Ovary (tissue), 9 donors: ENCODE results near the gene DCN. TPM values are rescaled to one million over a fixed set of nuclear protein-coding genes. Genes with fewer than 3 reads are reported as not detected.

Experiments
- DNase-seq, 5 donors: peaks; one replicate each; pipeline ENCODE4 v3.0.0-alpha.2; 2019 to 2020
- H3K27ac ChIP-seq, 2 donors: fragments of 200-600 bp; one replicate each; pipeline versions ENCODE4 v1.5.1 to v1.8.0; 2019 to 2022
- H3K27me3 ChIP-seq: fragments of 200-600 bp; one replicate; pipeline ENCODE4 v1.8.0; 2022
- H3K36me3 ChIP-seq: fragments of 200-600 bp; sonication (generic); one replicate; pipeline ENCODE4 v1.5.1; 2019
- H3K4me1 ChIP-seq: one replicate; pipeline ENCODE4 v1.8.1; 2013; ENCODE audit warnings: mild to moderate bottlenecking, moderate library complexity; ENCODE audit not compliant: insufficient read depth
- H3K4me3 ChIP-seq: fragments of 200-600 bp; sonication (generic); one replicate; pipeline ENCODE4 v1.5.1; 2017
- H3K9me3 ChIP-seq, 2 donors: fragments of 200-600 bp in 1 of 2; sonication (generic) in 1 of 2; one replicate each; pipeline versions ENCODE4 v1.5.1 to v1.8.1; 2013 to 2019; ENCODE audit warnings: mild to moderate bottlenecking in 1 of 2, moderate library complexity in 1 of 2
- CTCF ChIP-seq, 3 donors: fragments of 450-650 bp in 2 of 3; fragments of 200-600 bp in 1 of 3; IDR thresholded peaks; one replicate each; pipeline versions ENCODE4 v1.5.1 to v1.8.0; 2016 to 2022; ENCODE audit warnings: antibody characterized with exemption in 3 of 3, mild to moderate bottlenecking in 1 of 3
- EP300 ChIP-seq: sonication (generic); formaldehyde crosslinking; IDR thresholded peaks from one replicate; pipeline ENCODE4 v1.6.1; 2017; ENCODE audit warnings: antibody characterized with exemption
- POLR2A ChIP-seq: fragments of 450-650 bp; IDR thresholded peaks from one replicate; pipeline ENCODE4 v1.6.1; 2017; ENCODE audit warnings: antibody characterized with exemption, mild to moderate bottlenecking, moderate library complexity
- WGBS, 3 donors: extraction: QIAGEN DNeasy Blood & Tissue Kit in 1 of 3; methylation state at CpG; one replicate each; pipeline versions ENCODE4 v1.1.5 to v1.1.7; 2013 to 2017; 5-methylcytosine and 5-hydroxymethylcytosine counted together
- intact Hi-C, 4 donors: fragments of 100-400 bp; cut with DNase I; formaldehyde crosslinking; loops; one replicate each; pipeline versions ENCODE4 v1.11.0 to v1.15.1; 2022 to 2023
- polyA plus RNA-seq, 2 donors: library from polyadenylated mRNA; stranded (reverse); fragments of 200-250 nt in 1 of 2; fragments of 350-450 nt in 1 of 2; fragmentation: Illumina TruSeq in 1 of 2; extraction: RNeasy Lipid Tissue Mini Kit (QIAGEN cat#74804) in 1 of 2; gene quantifications; one replicate each; pipeline ENCODE4 v1.2.3, GENCODE V29; 2013 to 2014
- total RNA-seq, 7 donors: library from RNA; depleted of rRNA in 2 of 7; stranded (reverse); fragments of >200 nt in 2 of 7; fragmentation: NEBNext Ultra II Directional in 3 of 7; extraction: Animal tissue kit (Norgen Biotek cat#: 25700) in 3 of 7; gene quantifications; one replicate each; pipeline versions ENCODE4 v1.1.0 to v1.2.4, GENCODE V29; 2016 to 2023
- donor health status: DM: no; HTN: no; CAD: no; lungs with moderate emphysema.
- donor health status: DM: no; HTN: no; CAD: no.
- donor health status: Bipolar disorder and iron deficiency.
- donor health status: DM: yes; HTN: yes; CAD: no.
- donor health status: DM: no; HTN: no; CAD: no.
- donor health status: DM: yes; HTN: yes; CAD: no.

The DCN gene
- total and polyA plus RNA-seq, 9 donors: 1,911 to 5,778 (median 2,871) TPM

DNA sequence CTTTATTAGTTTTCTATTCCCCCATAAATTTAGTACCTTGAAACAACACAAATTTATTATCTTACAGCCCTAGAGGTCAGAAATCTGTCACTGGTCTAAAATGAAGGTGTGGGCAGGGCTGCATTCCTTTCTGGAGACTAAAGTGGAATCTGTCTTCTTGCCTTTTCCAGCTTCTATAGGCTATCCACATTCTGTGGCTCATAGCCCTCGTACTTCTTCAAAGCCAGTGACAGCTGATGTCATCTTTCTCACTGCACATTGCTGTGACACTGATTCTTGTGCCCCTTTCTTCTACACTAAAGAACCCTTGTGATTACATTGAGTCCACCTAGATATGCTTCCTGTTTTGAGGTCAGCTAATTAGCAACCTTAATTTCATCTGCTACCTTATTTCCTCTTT is 23.2 kb upstream of the DCN start:
- no peaks in the 10 kb centered on the region for H3K27me3 ChIP-seq
- no peaks in the 10 kb centered on the region for H3K4me1 ChIP-seq
- H3K4me3 ChIP-seq: no peak overlapping the region
- no peak overlapping the region for H3K27ac ChIP-seq
- no peaks in the 10 kb centered on the region for H3K9me3 ChIP-seq
- TF ChIP-seq CTCF (IDR thresholded peaks at IDR 0.05): no peak
- TF ChIP-seq EP300: no peak
- TF ChIP-seq POLR2A: no peak
- intact Hi-C loops: no loop called here
- WGBS, 3 donors: 89 to 98% (median 90%) methylated on average over 1 of the region's 1 CpG
- no peaks in the 10 kb centered on the region for H3K36me3 ChIP-seq
- DNase-seq: no peak

GRCh38 chr12:91204421-91204820 is 21.8 kb upstream of the DCN start:
- WGBS, 3 donors: 92 to 94% (median 94%) methylated on average over 4 of the region's 4 CpGs
- no peaks in the 10 kb centered on the region for H3K4me1 ChIP-seq
- no peak for DNase-seq
- no peaks in the 10 kb centered on the region for H3K27me3 ChIP-seq
- no peak overlapping the region for H3K4me3 ChIP-seq
- no peak for TF ChIP-seq POLR2A
- TF ChIP-seq EP300: no peak
- TF ChIP-seq CTCF (IDR thresholded peaks at IDR 0.05): no peak
- H3K27ac ChIP-seq: no peak overlapping the region
- intact Hi-C loops: no loop called here
- no peaks in the 10 kb centered on the region for H3K36me3 ChIP-seq
- no peaks in the 10 kb centered on the region for H3K9me3 ChIP-seq

- WGBS, 3 donors: 76 to 91% (median 80%) methylated on average over 3 of the region's 3 CpGs
- Histone ChIP-seq H3K9me3 (no peaks in the 10 kb centered on the region), H3K27ac (no peak overlapping the region), H3K4me1 (no peaks in the 10 kb centered on the region), H3K36me3 (no peaks in the 10 kb centered on the region), H3K4me3 (no peak overlapping the region), H3K27me3 (no peaks in the 10 kb centered on the region)
- no peak for DNase-seq
- no peak for TF ChIP-seq POLR2A
- no peak for TF ChIP-seq CTCF (IDR thresholded peaks at IDR 0.05)
- no peak for TF ChIP-seq EP300
- intact Hi-C loops: no loop called here
Observed at GRCh38 chr12:91203610-91204009, 21.0 kb upstream of the DCN start.

GRCh38 chr12:91202390-91202789 is 19.8 kb upstream of the DCN start:
- Histone ChIP-seq H3K4me1 (no peaks in the 10 kb centered on the region), H3K27me3 (no peaks in the 10 kb centered on the region)

More at GRCh38 chr12:91202390-91202789, 19.8 kb upstream of the DCN start:
- 87 to 100% (median 94%) methylated on average over 1 of the region's 1 CpG for WGBS, 3 donors
- no peaks in the 10 kb centered on the region for H3K36me3 ChIP-seq
- no peak overlapping the region for H3K4me3 ChIP-seq
- no peak for DNase-seq
- no peaks in the 10 kb centered on the region for H3K9me3 ChIP-seq
- TF ChIP-seq POLR2A (no peak), CTCF (IDR thresholded peaks at IDR 0.05) (no peak), EP300 (no peak)
- no peak overlapping the region for H3K27ac ChIP-seq
- intact Hi-C loops: no loop called here
